GM20000 (cell line): ENCODE measurements around the gene PBX1.

ENCODE experiments used
- DNase-seq: peaks from one replicate; pipeline ENCODE4 v3.0.0; 2012; ENCODE audit warnings: low spot score
- TF ChIP-seq, protein P1 (sequence below): IDR thresholded peaks from 2 replicates; pipeline ENCODE4 v1.5.1; 2012; ENCODE audit warnings: mild to moderate bottlenecking, control low read depth; ENCODE audit errors: extremely low read depth, missing control alignments

Gene PBX1

GRCh38 chr1:164718821-164719220, 159.8 kb downstream of the PBX1 start:
- DNase-seq: no peak
- TF ChIP-seq, protein P1, sequence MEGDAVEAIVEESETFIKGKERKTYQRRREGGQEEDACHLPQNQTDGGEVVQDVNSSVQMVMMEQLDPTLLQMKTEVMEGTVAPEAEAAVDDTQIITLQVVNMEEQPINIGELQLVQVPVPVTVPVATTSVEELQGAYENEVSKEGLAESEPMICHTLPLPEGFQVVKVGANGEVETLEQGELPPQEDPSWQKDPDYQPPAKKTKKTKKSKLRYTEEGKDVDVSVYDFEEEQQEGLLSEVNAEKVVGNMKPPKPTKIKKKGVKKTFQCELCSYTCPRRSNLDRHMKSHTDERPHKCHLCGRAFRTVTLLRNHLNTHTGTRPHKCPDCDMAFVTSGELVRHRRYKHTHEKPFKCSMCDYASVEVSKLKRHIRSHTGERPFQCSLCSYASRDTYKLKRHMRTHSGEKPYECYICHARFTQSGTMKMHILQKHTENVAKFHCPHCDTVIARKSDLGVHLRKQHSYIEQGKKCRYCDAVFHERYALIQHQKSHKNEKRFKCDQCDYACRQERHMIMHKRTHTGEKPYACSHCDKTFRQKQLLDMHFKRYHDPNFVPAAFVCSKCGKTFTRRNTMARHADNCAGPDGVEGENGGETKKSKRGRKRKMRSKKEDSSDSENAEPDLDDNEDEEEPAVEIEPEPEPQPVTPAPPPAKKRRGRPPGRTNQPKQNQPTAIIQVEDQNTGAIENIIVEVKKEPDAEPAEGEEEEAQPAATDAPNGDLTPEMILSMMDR: no peak

- no peak for DNase-seq
Observed at GRCh38 chr1:164719676-164720439, 160.9 kb downstream of the PBX1 start.

DNA sequence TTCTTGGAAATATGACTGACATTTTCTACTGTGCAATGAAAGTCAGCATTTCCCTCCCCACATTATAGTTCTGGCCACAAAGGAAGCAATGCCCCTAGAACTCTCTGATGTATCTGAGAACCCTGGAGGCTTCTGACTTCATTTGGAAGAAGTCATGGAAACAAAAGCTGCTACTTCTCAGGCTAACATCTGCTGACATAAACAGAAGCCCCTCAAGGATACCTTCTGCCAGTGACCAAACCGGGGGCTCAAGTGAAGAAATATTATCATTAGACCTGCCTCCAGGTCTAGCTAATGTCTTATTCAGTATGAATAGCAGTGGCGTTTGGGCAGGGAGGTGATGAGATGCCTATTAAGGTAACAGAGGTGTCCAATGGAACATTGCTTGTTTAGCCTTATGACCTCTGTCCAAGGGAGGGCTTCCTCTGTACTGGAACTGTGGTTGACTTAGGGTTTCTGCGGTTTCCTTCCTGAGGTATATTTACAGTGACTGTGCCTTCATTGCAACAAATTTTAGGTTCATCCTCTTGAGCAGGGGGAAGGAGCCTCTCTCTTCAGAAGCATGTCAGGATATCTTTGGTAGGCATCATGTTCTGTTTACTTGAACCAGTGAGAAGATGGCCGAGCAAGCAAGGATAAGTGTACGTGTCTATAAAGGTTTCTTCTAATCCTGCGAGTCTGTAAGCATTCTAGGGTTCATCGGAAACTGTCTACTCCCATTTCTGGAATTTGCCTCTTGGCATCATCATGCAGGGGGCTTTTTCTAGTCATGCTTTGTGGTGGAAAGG, 161.7 kb downstream of the PBX1 start:
- TF ChIP-seq, protein P1: no peak
- no peak for DNase-seq

More at GRCh38 chr1:164719676-164720439, 160.9 kb downstream of the PBX1 start:
- TF ChIP-seq, protein P1: no peak

GRCh38 chr1:164721228-164721496, 162.2 kb downstream of the PBX1 start:
- no peak for DNase-seq
- TF ChIP-seq, protein P1: no peak

GRCh38 chr1:164723296-164723798, 164.4 kb downstream of the PBX1 start:
- DNase-seq: no peak

DNA sequence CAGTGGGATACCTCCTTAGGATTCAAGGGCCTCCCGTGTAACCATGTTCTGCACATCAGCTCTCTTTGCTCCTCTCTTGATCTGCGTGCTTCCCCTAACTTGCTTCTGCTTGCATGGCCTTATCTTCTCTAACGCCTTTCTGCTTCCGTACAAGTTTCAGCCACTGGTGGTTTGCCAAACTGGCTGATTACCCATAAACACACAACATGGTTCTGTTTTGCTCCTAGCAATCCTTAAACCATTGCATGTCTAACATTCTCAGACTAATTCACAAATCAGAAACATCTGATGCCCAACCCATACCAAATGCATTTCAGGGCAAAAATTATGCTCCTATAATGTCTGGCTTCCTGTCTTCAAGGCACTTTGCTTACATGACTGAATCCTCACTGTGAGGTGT, 166.4 kb downstream of the PBX1 start:
- DNase-seq: no peak

More at GRCh38 chr1:164723296-164723798, 164.4 kb downstream of the PBX1 start:
- TF ChIP-seq, protein P1: no peak

More for the DNA sequence above, 166.4 kb downstream of the PBX1 start:
- TF ChIP-seq, protein P1: no peak
